ENCODE data around the gene PTCH2.

PTCH2 gene

GRCh38 chr1:44842862-44843655, at the start of gene PTCH2:
PTCH2 (minus strand) TSS chr1:44843253; CDS start chr1:44842932, 321 bp downstream.
- peak; percentile 12 for DNase-seq (ENCODE audit: extremely low read depth, low read depth)
- peak within 1 kb of the TSS; percentile 48 for H3K4me3 ChIP-seq (replicated peaks; ENCODE audit: low read depth, low read length)
- no peak for TF ChIP-seq CTCF (IDR thresholded peaks at IDR 0.05; ENCODE audit: low read depth, low read length, missing control alignments)

GRCh38 chr1:44890007-44890406, 47.0 kb upstream of the PTCH2 start:
- DNase-seq (ENCODE audit: extremely low read depth, low read depth), result no peak
- no peak for TF ChIP-seq CTCF (IDR thresholded peaks at IDR 0.05; ENCODE audit: low read depth, low read length, missing control alignments)
- no peak overlapping the region for H3K4me3 ChIP-seq (replicated peaks; ENCODE audit: low read depth, low read length)

GRCh38 chr1:44885406-44885805, 42.4 kb upstream of the PTCH2 start:
- no peak for DNase-seq (ENCODE audit: extremely low read depth, low read depth)
- TF ChIP-seq CTCF (IDR thresholded peaks at IDR 0.05; ENCODE audit: low read depth, low read length, missing control alignments), result no peak
- no peak overlapping the region for H3K4me3 ChIP-seq (replicated peaks; ENCODE audit: low read depth, low read length)

GRCh38 chr1:44884746-44885145, 41.7 kb upstream of the PTCH2 start:
- H3K4me3 ChIP-seq (replicated peaks; ENCODE audit: low read depth, low read length), result no peak overlapping the region
- no peak for DNase-seq (ENCODE audit: extremely low read depth, low read depth)
- no peak for TF ChIP-seq CTCF (IDR thresholded peaks at IDR 0.05; ENCODE audit: low read depth, low read length, missing control alignments)

- no peak for TF ChIP-seq CTCF (IDR thresholded peaks at IDR 0.05; ENCODE audit: low read depth, low read length, missing control alignments)
- H3K4me3 ChIP-seq (replicated peaks; ENCODE audit: low read depth, low read length), result no peak overlapping the region
- peak; percentile 27 for DNase-seq (ENCODE audit: extremely low read depth, low read depth)
Observed at GRCh38 chr1:44881011-44881632, 38.1 kb upstream of the PTCH2 start.

- DNase-seq (ENCODE audit: extremely low read depth, low read depth), result no peak
- no peak overlapping the region for H3K4me3 ChIP-seq (replicated peaks; ENCODE audit: low read depth, low read length)
- no peak for TF ChIP-seq CTCF (IDR thresholded peaks at IDR 0.05; ENCODE audit: low read depth, low read length, missing control alignments)
Observed at GRCh38 chr1:44874155-44874554, 31.1 kb upstream of the PTCH2 start.

Data from HFF-Myc (cell line).